ENCODE measurements around the gene ABRACL.

DNA sequence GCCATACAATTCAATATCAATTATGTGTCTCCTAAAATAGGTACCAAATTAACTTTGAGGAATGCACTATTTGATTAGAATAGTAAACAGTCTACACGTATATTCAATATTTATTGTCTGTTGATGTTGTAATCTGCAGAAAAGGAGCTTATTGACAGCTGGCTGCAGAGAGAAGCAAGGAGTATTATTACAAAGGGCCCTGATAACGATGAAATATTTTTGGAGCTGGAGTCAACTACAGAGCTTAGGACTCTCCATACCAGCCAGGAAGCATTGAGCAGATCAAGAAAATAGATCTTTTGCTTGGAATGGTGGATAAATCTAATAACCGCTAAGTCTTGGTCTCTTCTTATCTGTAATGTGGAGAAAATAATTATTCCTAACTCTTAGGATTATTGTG lies 25.5 kb downstream of the ABRACL start:
- TF ChIP-seq EZH2 (IDR thresholded peaks at IDR 0.05; ENCODE audit: insufficient read depth, low read length): no peak
- TF ChIP-seq, protein P1, sequence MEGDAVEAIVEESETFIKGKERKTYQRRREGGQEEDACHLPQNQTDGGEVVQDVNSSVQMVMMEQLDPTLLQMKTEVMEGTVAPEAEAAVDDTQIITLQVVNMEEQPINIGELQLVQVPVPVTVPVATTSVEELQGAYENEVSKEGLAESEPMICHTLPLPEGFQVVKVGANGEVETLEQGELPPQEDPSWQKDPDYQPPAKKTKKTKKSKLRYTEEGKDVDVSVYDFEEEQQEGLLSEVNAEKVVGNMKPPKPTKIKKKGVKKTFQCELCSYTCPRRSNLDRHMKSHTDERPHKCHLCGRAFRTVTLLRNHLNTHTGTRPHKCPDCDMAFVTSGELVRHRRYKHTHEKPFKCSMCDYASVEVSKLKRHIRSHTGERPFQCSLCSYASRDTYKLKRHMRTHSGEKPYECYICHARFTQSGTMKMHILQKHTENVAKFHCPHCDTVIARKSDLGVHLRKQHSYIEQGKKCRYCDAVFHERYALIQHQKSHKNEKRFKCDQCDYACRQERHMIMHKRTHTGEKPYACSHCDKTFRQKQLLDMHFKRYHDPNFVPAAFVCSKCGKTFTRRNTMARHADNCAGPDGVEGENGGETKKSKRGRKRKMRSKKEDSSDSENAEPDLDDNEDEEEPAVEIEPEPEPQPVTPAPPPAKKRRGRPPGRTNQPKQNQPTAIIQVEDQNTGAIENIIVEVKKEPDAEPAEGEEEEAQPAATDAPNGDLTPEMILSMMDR (IDR thresholded peaks at IDR 0.05; ENCODE audit: insufficient read depth, low read depth, low read length): no peak

Measured in astrocyte (in vitro differentiated cells and primary cell).